GM19455 (cell line): ENCODE data around the gene BBOX1.
"Not testable (repeated sequence)": the region's sequence is repeated elsewhere in the genome, so short reads cannot be mapped to it uniquely, and the experiment has no call there.

Experiments
- ATAC-seq: cut with Tn5 transposase; IDR thresholded peaks from one replicate; pipeline ENCODE4 v1.9.1; 2021; ENCODE audit not compliant: unreplicated experiment

Gene BBOX1

GRCh38 chr11:27122001-27122400, 81.4 kb downstream of the BBOX1 start:
- no peak for ATAC-seq

- no peak for ATAC-seq
Measured at GRCh38 chr11:27124514-27125264, 84.1 kb downstream of the BBOX1 start.

GRCh38 chr11:27129686-27130085, 89.1 kb downstream of the BBOX1 start:
- no peak for ATAC-seq

GRCh38 chr11:27130806-27131205, 90.2 kb downstream of the BBOX1 start:
- no peak for ATAC-seq

GRCh38 chr11:27135924-27136329, 95.3 kb downstream of the BBOX1 start:
- ATAC-seq, result not testable (repeated sequence)

- no peak for ATAC-seq
Measured at GRCh38 chr11:27138716-27139115, 98.1 kb downstream of the BBOX1 start.

- no peak for ATAC-seq
Measured at GRCh38 chr11:27139742-27140367, 99.2 kb downstream of the BBOX1 start.

- ATAC-seq, result no peak
Measured at GRCh38 chr11:27141576-27141975, 101.0 kb downstream of the BBOX1 start.

GRCh38 chr11:27147916-27148315, 107.3 kb downstream of the BBOX1 start:
- no peak for ATAC-seq

- no peak for ATAC-seq
Measured at GRCh38 chr11:27148506-27148905, 107.9 kb downstream of the BBOX1 start.

- ATAC-seq, result no peak
Measured at GRCh38 chr11:27150098-27150497, 109.5 kb downstream of the BBOX1 start.

- ATAC-seq, result no peak
Measured at GRCh38 chr11:27153136-27153535, 112.5 kb downstream of the BBOX1 start.

GRCh38 chr11:27158456-27159334, 118.1 kb downstream of the BBOX1 start:
- ATAC-seq, result peak; percentile 76

- no peak for ATAC-seq
Measured at GRCh38 chr11:27159335-27159679, 118.7 kb downstream of the BBOX1 start.

- ATAC-seq, result no peak
Measured at GRCh38 chr11:27161071-27161470, 120.5 kb downstream of the BBOX1 start.

- ATAC-seq, result no peak
Measured at GRCh38 chr11:27162237-27162636, 121.6 kb downstream of the BBOX1 start.

- no peak for ATAC-seq
Measured at GRCh38 chr11:27166130-27166529, 125.5 kb downstream of the BBOX1 start.

- ATAC-seq, result no peak
Measured at GRCh38 chr11:27171376-27171958, 130.9 kb downstream of the BBOX1 start.

- ATAC-seq, result no peak
Measured at GRCh38 chr11:27173545-27173944, 132.9 kb downstream of the BBOX1 start.

- no peak for ATAC-seq
Measured at GRCh38 chr11:27174021-27174420, 133.4 kb downstream of the BBOX1 start.

GRCh38 chr11:27174672-27175210, 134.1 kb downstream of the BBOX1 start:
- ATAC-seq, result no peak
